ENCODE data around the gene PLCB3.

The PLCB3 gene

DNA sequence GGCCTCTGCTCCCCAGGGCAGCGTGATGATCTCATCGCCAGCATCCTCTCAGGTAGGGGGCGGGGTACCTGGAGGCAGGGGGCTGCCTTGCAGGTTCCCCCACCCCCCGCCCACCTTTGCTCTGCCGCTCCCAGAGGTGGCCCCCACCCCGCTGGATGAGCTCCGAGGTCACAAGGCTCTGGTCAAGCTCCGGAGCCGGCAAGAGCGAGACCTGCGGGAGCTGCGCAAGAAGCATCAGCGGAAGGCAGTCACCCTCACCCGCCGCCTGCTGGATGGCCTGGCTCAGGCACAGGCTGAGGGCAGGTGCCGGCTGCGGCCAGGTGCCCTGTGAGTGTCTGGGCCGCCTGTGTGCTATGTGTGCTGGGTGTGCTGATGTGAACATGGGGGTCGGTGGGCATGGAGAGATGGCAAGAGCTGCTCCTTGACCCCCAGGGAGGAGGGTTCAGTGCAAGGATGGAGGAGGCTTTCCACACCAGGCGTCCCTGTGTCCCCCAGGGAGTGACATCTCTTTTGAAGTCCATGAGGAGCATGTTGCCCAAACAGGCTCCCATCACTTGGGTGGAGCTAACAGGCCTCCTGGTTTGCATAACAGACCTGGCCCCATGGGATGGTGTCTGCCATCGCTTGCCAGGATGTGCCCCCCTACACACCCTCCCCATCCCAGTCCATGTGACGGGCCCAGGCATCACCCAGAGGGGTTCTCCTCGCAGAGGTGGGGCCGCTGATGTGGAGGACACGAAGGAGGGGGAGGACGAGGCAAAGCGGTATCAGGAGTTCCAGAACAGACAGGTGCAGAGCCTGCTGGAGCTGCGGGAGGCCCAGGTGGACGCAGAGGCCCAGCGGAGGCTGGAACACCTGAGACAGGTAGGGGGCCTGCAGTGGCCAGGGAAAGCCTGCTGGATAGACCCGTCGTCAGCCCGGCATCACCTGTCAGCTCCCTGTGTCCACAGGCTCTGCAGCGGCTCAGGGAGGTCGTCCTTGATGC is 14.1 kb downstream of the PLCB3 start:
- no peak for DNase-seq (ENCODE audit: low read depth in 3 of 3)

DNA sequence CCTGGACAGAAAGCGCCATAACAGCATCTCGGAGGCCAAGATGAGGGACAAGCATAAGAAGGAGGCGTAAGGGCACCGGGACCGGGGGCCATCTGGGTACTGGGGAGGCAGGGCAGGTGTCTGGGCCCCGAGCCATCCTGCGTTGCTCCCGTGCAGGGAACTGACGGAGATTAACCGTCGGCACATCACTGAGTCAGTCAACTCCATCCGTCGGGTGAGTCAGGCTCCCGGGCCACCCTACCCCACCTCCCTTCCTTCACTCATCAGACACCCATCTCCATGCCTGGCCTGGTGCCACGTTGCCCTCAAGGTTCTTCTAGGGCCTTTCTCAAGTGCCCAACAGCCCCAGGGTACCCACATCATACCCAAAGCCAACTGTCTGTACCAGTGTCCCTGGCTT is 15.0 kb downstream of the PLCB3 start:
- no peak for DNase-seq (ENCODE audit: low read depth in 3 of 3)

DNA sequence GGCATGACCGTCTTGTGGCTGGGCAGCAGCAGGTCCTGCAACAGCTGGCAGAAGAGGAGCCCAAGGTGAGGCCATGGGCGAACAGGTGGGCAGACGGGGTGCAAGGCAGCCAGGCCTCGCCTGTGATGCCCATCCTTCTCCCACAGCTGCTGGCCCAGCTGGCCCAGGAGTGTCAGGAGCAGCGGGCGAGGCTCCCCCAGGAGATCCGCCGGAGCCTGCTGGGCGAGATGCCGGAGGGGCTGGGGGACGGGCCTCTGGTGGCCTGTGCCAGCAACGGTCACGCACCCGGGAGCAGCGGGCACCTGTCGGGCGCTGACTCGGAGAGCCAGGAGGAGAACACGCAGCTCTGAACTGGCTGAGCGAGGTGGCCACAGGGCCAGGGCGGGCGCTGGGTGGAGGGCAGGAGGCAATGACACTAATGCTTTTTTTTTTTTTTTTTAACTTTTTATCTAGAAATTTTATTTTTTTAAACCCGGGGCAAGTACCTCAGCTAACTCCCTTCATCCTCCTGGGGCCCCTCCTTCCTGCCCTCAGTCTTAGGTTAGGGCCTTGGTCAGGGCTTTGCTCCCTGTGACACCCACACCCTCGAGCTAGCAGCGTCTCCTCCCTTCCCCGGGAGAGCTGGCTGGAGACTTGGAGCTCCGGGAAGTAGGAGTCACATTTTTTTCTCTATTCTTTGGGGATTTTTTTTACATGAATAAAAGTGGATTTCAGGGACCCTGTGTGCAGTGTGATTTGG is 16.0 kb downstream of the PLCB3 start:
- DNase-seq (ENCODE audit: low read depth in 3 of 3) = no peak

- no peak for DNase-seq (ENCODE audit: low read depth in 3 of 3)
These were observed 16.9 kb downstream of the PLCB3 start for GRCh38 chr11:64268025-64268892.

- no peak for DNase-seq (ENCODE audit: low read depth in 3 of 3)
These were observed 17.7 kb downstream of the PLCB3 start for GRCh38 chr11:64268893-64269539.

GRCh38 chr11:64269540-64270220 is 18.4 kb downstream of the PLCB3 start:
- peak; percentile 95 to 97 (median 96) for DNase-seq (ENCODE audit: low read depth in 3 of 3)

DNA sequence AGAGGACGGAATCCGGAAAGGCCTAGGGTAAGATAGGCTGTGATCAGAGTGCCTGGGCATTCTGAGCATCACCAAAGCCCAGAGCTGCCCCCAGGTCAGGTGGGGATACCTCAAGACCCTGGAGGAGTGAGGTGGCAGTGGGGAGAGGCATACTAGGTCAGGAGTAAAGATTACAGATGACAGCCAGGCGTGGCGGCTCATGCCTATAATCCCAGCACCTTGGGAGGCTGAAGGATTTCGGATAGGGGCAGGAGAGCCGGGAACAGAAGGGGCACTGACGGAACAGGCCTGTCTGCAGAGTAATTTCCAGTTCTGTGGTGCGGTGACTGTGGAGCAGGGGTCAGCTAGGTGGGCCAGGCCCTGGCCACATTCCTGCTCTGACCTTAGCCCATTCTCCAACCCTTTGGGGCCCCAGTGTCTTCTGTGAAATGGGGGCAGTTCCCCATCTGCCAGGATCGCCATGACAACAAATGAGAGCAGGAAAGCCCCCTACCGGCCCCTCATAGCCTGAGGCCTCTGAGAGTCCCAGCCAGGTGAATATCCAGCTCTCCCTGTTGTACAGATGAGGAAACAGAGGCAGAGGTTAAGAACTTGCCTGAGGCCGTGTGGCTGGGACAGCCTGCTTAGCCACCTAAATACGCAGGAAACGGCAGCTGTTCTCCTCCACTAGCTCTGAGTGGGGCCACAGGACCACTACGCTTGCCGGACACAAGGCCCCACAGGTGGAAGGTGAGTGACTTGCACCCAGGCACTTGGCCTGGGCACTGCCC is 23.9 kb downstream of the PLCB3 start:
- no peak for DNase-seq (ENCODE audit: low read depth in 3 of 3)

DNA sequence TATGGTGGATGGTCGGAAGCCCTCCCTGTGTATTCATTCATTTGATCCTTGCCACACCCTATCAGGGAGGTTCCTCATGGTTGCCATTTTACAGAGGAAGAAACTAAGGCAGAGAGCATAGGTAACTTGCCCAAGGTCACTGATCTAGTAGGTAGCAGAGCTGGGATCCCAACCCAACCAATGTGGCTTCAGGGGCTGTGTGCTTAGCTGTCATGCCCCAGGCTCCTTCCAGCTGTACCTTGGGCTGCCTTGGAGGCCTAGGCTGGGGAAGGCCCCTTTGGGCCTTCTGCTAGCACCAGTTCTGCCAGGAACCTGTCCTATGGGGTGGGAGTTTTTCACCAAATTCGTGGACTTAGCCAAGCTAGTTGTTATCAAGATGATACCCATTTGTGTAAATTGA is 24.5 kb downstream of the PLCB3 start:
- no peak for DNase-seq (ENCODE audit: low read depth in 3 of 3)

- DNase-seq (ENCODE audit: low read depth in 3 of 3) = no peak
These were observed 25.5 kb downstream of the PLCB3 start for GRCh38 chr11:64276653-64277431.

DNA sequence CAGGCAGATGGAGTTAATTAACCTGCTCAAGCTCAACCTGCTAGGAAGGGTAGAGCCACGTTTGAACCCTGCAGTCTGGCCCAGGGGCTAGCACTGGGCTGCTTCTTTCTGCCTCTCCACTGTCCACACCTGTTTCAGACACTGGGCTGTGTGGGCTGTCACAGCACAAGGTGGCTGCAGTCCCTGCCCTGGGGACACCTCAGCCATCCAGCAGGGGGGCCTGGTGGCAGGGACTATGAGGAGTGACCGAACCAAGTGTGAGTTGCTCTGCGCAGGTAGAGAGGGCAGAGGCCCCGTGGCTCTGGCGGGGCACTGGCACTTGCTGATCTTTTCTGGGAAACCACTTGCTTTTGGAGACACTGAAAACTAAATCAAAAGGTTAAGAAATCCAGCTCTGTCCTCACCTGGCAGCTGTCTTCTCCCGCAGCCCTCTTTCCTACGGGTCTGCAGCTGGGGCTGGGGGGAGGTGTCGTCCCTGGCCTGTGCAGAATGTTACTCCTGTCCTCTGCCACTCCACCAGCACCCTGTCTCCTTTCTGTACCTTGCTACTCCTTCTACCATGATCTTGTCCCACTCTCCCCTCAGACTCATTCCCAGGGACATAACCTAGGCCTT is 27.4 kb downstream of the PLCB3 start:
- DNase-seq (ENCODE audit: low read depth in 3 of 3) = no peak

- DNase-seq (ENCODE audit: low read depth in 3 of 3) = no peak
These were observed 30.8 kb downstream of the PLCB3 start for GRCh38 chr11:64281957-64282770.

GRCh38 chr11:64283092-64283491 is 31.8 kb downstream of the PLCB3 start:
- DNase-seq (ENCODE audit: low read depth in 3 of 3) = no peak

DNA sequence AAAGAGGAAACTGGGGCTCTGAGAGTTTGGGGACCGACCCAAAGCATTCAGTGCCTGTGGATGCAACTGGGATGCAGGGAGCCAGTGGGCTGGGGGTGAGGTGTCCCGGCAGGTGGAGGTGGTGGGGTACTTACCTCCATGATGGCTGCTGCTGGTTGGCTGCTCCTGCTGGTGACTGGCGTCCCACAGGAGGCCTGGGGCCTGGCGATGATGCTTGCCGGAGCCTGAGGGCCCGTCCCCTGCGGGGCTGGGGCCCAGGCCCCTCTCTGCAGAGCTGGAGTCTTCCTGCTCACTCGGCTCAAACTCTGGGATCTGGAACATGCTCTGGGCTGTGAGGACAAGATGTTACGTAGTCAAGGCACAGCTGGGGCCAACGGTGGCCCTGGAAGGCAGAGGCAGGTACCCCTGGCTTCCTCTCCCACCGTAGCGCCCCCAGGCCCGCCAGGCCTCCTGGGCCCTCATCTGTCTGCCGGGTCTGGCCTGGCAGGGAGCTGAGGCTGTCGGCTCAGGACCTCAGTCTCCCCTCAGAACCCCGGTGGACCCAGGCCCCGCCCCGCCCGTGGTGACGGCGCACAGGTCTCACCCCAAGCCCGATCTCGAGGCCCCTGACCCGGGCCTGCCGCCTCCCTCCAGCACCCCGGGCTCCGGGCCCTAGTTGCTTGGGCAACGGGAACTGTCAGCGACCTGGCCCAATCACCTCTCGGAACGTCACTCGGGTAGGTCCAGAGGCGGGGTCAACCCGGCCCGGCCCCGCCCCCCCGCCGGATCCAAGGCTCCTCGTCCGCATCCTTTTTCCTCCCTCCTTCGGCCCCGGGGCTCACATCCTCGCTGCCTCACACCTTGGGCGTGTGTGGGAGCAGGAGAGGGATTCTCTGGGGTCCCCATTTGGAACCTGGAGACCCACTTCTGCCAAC is 33.0 kb downstream of the PLCB3 start, which contains the start of gene BAD:
TSS of gene BAD (minus strand) at position 618 of the 914 bp plus-strand sequence. CDS start at position 321, 297 bp downstream.
- DNase-seq (ENCODE audit: low read depth in 3 of 3) = peak; percentile 83 to 90 (median 87)

- DNase-seq (ENCODE audit: low read depth in 3 of 3) = peak; percentile 84 to 94 (median 87)
These were observed 33.9 kb downstream of the PLCB3 start, which contains the start of gene GPR137 for GRCh38 chr11:64284962-64285884. TSS of gene GPR137 (plus strand) at chr11:64285848. CDS start at chr11:64286525, 677 bp downstream.

All from stimulated activated CD4-positive, alpha-beta T cell treated with anti-CD3 and anti-CD28 coated beads, TNF-alpha, amount 100 ng/mL, for 4 hours (primary cell).